SJCRH30 (cell line): ENCODE results near the gene ABT1. TPM values are rescaled to one million over a fixed set of nuclear protein-coding genes. Genes with fewer than 3 reads are reported as not detected.
A peak's percentile ranks its signal among the peaks of the same experiment; 100 is the strongest.

Experiments
- DNase-seq, 2 experiments: peaks; one replicate each; pipeline ENCODE4 v3.0.0-alpha.2; 2015 to 2020
- H3K27ac ChIP-seq: fragments of 250-450 bp; sonication (Bioruptor Pico); 2 replicates; pipeline ENCODE4 v1.5.1; 2020; ENCODE audit warnings: mild to moderate bottlenecking, moderate library complexity
- H3K27me3 ChIP-seq: fragments of 250-450 bp; sonication (Bioruptor Pico); 2 replicates; pipeline ENCODE4 v1.5.1; 2020; ENCODE audit warnings: mild to moderate bottlenecking, moderate library complexity
- H3K36me3 ChIP-seq: fragments of 250-450 bp; sonication (Bioruptor Pico); 2 replicates; pipeline ENCODE4 v1.5.1; 2020; ENCODE audit warnings: mild to moderate bottlenecking, moderate library complexity
- H3K4me1 ChIP-seq: fragments of 250-450 bp; sonication (Bioruptor Pico); 2 replicates; pipeline ENCODE4 v1.5.1; 2020; ENCODE audit warnings: mild to moderate bottlenecking, moderate library complexity
- H3K4me3 ChIP-seq: fragments of 250-450 bp; sonication (Bioruptor Pico); 2 replicates; pipeline ENCODE4 v1.5.1; 2020; ENCODE audit warnings: mild to moderate bottlenecking, moderate library complexity
- H3K9me3 ChIP-seq: fragments of 250-450 bp; sonication (Bioruptor Pico); replicated peaks from 2 replicates; pipeline ENCODE4 v1.5.1; 2020; ENCODE audit warnings: mild to moderate bottlenecking, moderate library complexity
- total RNA-seq: library from RNA; depleted of rRNA; stranded (reverse); fragments of >200 nt; shearing (Covaris generic); gene quantifications from 2 replicates; pipeline ENCODE4 v1.2.3, GENCODE V29; 2014

Gene ABT1
- total RNA-seq, 1 experiment from 2014 or later: 26.6 TPM

DNA sequence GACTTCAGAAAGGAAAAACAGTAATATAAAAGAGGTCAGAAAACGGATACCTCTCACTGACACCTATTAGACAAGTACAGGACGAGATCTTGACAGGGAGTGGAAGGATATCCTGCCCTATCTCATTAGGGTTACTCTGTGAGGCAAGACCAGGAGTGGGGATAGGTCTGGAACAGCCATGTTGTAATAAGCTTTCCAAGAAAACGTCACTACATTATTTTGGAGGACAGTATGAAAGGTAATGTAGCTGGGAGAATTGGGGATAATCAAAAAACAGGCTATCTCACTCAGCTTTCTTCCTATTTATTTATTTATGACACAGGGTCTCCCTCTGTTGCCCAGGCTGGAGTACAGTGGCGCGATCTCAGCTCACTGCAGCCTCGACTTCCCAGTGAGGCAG lies 33.3 kb upstream of the ABT1 start:
- Histone ChIP-seq H3K4me3 (no peak overlapping the region), H3K9me3 (no peaks in the 10 kb centered on the region), H3K4me1 (no peaks in the 10 kb centered on the region), H3K36me3 (no peaks in the 10 kb centered on the region), H3K27me3 (no peaks in the 10 kb centered on the region), H3K27ac (no peak overlapping the region)
- DNase-seq: no peak

DNA sequence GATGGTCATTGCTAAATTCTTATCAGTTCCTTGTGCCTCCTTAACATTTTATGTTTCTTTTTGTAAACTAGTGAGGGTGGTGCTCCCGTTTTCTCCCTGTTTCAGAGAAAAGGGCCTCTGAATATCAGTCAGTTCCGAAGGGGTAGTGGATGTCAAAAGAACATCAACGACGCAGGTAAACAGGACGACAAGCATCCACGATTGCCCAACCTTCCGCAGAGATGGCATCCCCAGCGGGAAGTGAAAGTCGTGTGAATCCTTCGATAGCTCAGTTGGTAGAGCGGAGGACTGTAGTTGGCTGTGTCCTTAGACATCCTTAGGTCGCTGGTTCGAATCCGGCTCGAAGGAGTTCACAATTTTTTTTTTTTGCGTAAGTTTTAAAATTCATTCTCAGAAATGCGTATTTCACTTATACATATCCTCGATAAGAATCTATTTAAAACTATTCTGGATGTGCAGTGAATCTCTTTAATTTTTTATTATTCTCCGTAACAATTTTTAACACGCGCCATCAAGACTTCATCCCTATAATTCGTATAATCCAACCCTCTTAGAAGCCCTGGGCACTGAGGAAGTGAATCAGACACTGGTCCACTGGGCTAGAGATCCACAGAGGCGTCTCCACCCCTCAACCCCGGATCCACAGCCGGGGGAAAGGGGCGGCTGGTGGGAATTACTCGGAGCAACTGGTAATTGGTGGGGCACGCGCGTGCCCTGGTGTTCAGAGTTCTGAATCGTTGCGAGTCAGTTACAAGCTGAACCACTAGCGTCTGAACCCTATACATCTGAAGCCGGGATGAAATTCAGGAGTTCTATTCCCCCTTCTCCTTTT lies 27.9 kb upstream of the ABT1 start:
- DNase-seq: peak; percentile 75 to 95
- Histone ChIP-seq H3K4me1 (no peaks in the 10 kb centered on the region), H3K4me3 (peak overlapping the region; percentile 65), H3K9me3 (no peaks in the 10 kb centered on the region), H3K36me3 (no peaks in the 10 kb centered on the region), H3K27me3 (no peaks in the 10 kb centered on the region), H3K27ac (no peak overlapping the region)

- no peaks in the 10 kb centered on the region for H3K36me3 ChIP-seq
- no peaks in the 10 kb centered on the region for H3K27me3 ChIP-seq
- H3K9me3 ChIP-seq: no peaks in the 10 kb centered on the region
- no peak for DNase-seq
- H3K4me1 ChIP-seq: no peaks in the 10 kb centered on the region
- no peak overlapping the region for H3K4me3 ChIP-seq
- no peak overlapping the region for H3K27ac ChIP-seq
These were observed 27.4 kb upstream of the ABT1 start for GRCh38 chr6:26569433-26569764.

DNA sequence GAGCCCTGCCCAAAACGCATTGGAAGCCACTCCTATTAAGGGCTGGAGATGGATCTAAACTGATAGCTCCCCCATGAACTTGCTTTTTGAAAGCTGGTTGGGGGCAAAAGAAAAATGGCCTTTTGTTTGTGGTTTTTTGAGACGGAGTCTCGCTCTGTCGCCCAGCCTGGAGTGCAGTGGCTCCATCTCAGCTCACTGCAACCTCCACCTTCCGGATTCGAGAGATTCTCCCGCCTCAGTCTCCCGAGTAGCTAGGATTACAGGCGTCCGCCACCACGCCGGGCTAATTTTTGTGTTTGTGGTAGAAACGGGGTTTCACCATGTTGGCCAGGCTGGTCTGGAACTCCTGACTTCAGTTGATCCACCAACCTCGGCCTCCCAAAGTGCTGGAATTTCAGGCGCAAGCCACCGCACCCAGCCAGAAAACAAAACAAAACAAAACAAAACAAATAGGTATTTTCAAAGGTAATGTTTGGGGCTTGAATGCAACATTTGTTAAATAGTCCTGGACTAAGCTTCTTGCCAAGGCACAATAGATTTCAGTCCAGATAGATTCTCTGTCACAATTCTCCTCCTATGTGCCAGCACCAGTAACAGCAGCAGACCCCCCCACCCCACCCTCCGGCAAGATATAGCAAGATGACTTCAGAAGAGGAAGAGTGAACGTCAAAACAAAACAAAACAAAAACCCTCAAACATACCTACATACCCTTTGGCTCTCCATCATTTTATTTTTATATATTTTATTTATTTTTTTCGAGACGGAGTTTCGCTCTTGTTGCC lies 26.5 kb upstream of the ABT1 start:
- Histone ChIP-seq H3K27ac (no peak overlapping the region), H3K4me3 (no peak overlapping the region), H3K4me1 (no peaks in the 10 kb centered on the region), H3K36me3 (no peaks in the 10 kb centered on the region), H3K9me3 (no peaks in the 10 kb centered on the region), H3K27me3 (no peaks in the 10 kb centered on the region)
- DNase-seq: no peak

DNA sequence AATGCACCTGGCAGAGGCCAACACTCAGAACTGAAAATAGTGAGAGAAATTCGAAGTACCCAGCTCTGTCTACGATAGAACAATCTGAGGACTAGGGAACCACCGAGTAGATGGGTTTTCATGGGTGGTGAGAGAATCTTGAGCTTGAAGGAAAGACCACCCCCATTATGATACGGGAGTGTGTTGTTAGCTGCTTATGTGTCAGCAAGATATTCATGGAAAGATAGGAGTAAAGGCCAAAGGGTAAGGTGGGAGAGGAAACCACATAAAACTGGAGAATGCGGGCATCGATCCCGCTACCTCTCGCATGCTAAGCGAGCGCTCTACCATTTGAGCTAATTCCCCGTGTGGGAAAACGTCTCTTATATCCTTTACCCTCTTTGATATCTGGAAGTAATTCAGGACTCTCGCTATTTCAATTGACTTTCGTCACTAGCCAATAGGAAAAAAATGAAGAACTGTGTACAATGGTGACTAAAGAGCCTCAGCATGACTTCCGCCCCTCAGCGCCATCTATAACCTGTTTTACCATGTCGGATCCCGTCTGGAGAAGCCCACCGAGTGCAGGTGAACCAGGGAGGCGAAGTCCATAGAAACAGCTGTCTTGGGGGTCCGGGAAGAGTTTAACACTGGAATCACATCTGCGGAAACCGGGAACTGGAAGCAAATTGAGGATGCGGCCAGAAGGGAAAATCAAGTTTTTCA lies 25.0 kb upstream of the ABT1 start:
- Histone ChIP-seq H3K27me3 (no peaks in the 10 kb centered on the region), H3K36me3 (no peaks in the 10 kb centered on the region), H3K9me3 (no peaks in the 10 kb centered on the region), H3K4me3 (peak overlapping the region; percentile 62), H3K4me1 (no peaks in the 10 kb centered on the region), H3K27ac (peak overlapping the region; percentile 20)
- DNase-seq: peak; percentile 66 to 89

DNA sequence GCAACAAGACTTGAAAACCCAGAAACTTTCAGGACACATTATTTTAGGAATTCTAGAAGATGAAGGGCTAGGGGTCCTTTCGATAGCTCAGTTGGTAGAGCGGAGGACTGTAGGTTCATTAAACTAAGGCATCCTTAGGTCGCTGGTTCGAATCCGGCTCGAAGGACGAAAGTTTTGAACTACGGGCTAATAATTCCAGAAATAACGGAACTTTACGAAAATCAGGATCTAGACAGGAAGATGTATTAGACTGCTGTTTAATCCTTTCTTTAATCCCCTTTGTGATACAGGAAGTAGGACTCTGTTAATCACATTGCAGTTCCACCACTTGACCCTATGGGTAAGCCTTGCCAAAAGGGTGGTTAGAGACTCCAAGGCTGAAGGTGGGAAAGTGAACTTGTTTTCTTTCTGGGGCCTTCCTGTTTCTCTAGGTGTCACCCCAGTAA lies 21.2 kb upstream of the ABT1 start:
- H3K4me3 ChIP-seq: no peak overlapping the region
- H3K27me3 ChIP-seq: no peaks in the 10 kb centered on the region
- no peak overlapping the region for H3K27ac ChIP-seq
- no peak for DNase-seq
- H3K4me1 ChIP-seq: no peaks in the 10 kb centered on the region
- H3K9me3 ChIP-seq: no peaks in the 10 kb centered on the region
- no peaks in the 10 kb centered on the region for H3K36me3 ChIP-seq

DNA sequence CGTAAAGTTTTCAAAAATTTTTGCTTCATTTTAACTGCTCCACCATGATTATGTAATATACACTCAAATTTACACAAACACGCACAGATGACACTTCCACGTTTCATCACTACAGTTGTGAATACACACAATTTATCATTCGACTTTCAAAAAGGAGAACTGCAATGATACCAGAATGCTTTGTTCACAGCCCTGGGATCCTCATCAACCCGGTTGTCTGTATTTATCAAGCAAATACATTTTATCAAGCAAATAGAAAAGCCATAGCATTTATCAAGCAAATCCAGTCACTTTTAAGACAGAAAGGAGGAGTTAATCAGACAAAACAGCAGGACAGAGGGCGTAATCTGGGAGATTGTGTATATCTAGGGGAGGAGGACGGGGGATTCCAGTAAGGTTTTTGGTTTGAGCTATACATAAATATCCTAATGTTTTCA lies 20.3 kb upstream of the ABT1 start:
- Histone ChIP-seq H3K4me3 (no peak overlapping the region), H3K27me3 (no peaks in the 10 kb centered on the region), H3K27ac (no peak overlapping the region), H3K4me1 (no peaks in the 10 kb centered on the region), H3K9me3 (no peaks in the 10 kb centered on the region), H3K36me3 (no peaks in the 10 kb centered on the region)
- no peak for DNase-seq

DNA sequence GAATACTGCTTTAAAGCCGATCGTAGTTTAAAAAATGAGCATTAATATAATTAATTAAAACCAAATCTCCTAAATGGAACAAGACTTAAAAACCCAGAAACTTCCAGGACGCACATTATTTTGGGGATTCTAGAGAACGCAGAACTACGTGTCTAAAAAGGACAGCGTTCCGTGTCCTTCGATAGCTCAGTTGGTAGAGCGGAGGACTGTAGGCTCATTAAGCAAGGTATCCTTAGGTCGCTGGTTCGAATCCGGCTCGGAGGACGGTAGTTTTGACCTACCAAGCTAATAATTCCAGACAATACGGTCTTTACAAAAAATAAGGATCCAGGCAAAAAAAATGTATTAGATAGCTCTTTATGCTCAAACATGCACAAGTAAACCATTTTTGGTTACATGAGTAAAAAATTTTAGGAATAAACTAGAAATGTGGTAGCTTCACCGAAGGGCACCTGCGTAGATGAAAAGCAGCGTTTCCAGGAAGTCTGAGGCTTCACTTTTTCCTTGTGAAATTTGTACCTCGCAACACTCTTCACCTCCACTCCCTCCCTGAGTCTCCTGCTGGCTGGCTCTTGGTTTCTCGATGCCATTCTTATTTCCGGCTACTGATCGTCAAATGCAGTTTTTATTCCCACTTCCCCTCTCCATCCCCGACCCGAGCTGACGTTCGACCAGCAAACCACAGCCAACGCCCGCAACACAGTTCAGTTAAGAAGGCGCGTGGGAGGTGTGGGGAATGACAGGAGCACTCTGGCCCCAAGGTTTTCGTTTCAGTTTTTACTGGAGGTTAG lies 19.6 kb upstream of the ABT1 start:
- Histone ChIP-seq H3K36me3 (no peaks in the 10 kb centered on the region), H3K4me3 (no peak overlapping the region), H3K27ac (no peak overlapping the region), H3K9me3 (no peaks in the 10 kb centered on the region), H3K4me1 (no peaks in the 10 kb centered on the region), H3K27me3 (no peaks in the 10 kb centered on the region)
- no peak for DNase-seq

- H3K4me1 ChIP-seq: no peaks in the 10 kb centered on the region
- no peak overlapping the region for H3K27ac ChIP-seq
- H3K9me3 ChIP-seq: no peaks in the 10 kb centered on the region
- no peaks in the 10 kb centered on the region for H3K36me3 ChIP-seq
- H3K4me3 ChIP-seq: no peak overlapping the region
- DNase-seq: no peak
- no peaks in the 10 kb centered on the region for H3K27me3 ChIP-seq
These were observed 19.1 kb upstream of the ABT1 start for GRCh38 chr6:26577720-26578072.

GRCh38 chr6:26578279-26578678 lies 18.5 kb upstream of the ABT1 start:
- Histone ChIP-seq H3K4me1 (no peaks in the 10 kb centered on the region), H3K36me3 (no peaks in the 10 kb centered on the region), H3K4me3 (no peak overlapping the region), H3K27ac (no peak overlapping the region), H3K27me3 (no peaks in the 10 kb centered on the region), H3K9me3 (no peaks in the 10 kb centered on the region)
- DNase-seq: no peak

DNA sequence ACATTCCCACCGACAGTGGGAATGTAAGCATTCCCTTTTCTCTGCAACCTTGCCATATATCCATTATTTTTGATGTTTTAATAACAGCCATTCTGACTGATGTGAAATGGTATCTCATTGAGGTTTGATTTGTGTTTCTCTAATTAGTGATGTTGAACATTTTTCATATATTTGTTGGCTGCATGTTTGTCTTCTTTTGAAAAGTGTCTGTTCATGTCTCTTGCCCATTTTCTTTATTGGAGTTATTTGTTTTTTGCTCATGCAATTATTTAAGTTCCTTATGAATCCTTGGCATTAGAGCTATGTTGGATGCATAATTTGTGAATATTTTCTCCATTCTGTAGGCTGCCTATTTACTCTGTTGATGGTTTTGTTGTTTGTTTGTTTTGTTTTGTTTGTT lies 18.0 kb upstream of the ABT1 start:
- no peak overlapping the region for H3K4me3 ChIP-seq
- no peaks in the 10 kb centered on the region for H3K4me1 ChIP-seq
- H3K9me3 ChIP-seq: no peaks in the 10 kb centered on the region
- no peaks in the 10 kb centered on the region for H3K27me3 ChIP-seq
- no peak overlapping the region for H3K27ac ChIP-seq
- H3K36me3 ChIP-seq: no peaks in the 10 kb centered on the region
- no peak for DNase-seq

GRCh38 chr6:26581164-26581915 lies 15.4 kb upstream of the ABT1 start:
- Histone ChIP-seq H3K9me3 (no peaks in the 10 kb centered on the region), H3K27me3 (no peaks in the 10 kb centered on the region), H3K4me3 (no peak overlapping the region), H3K4me1 (no peaks in the 10 kb centered on the region), H3K36me3 (no peaks in the 10 kb centered on the region), H3K27ac (no peak overlapping the region)
- no peak for DNase-seq

GRCh38 chr6:26588965-26589364 lies 7.8 kb upstream of the ABT1 start:
- Histone ChIP-seq H3K27ac (no peak overlapping the region), H3K27me3 (no peaks in the 10 kb centered on the region), H3K4me3 (no peak overlapping the region), H3K9me3 (no peaks in the 10 kb centered on the region), H3K36me3 (no peaks in the 10 kb centered on the region), H3K4me1 (no peaks in the 10 kb centered on the region)
- no peak for DNase-seq

DNA sequence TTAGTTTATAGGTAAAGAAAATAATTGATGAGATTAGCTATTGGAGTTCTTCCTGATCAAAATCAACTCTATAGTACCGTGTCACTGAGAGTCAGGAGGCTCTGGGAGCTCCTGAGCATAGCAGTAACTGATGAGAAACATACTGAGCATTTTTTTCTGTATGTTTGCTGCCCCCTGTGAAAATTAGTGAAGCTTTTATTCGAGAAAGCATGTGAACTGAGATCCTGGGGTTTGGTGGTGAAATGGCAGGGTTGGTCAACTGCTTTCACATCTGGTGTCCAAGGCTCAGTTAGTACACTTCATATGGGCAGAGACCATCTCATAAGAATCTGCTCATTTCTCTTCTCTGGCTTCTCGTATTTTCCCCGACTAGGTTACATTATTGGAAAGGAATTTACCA lies 4.1 kb upstream of the ABT1 start:
- Histone ChIP-seq H3K4me1 (no peaks in the 10 kb centered on the region), H3K36me3 (no peaks in the 10 kb centered on the region), H3K27me3 (no peaks in the 10 kb centered on the region), H3K27ac (no peak overlapping the region), H3K4me3 (no peak overlapping the region), H3K9me3 (no peaks in the 10 kb centered on the region)
- DNase-seq: no peak
